GM12878 (cell line): ENCODE results near the gene CELF2.

ENCODE experiments used
- POLR2AphosphoS5 ChIP-seq: IDR thresholded peaks from 2 replicates; pipeline ENCODE4 v1.6.1; 2011; ENCODE audit warnings: mild to moderate bottlenecking, low read length, inconsistent platforms
- SMC3 ChIP-seq: IDR thresholded peaks from 2 replicates; pipeline ENCODE4 v1.6.1; 2011; ENCODE audit warnings: low read length, improper control_type of control experiment, borderline replicate concordance
- TF ChIP-seq, protein P1 (sequence below), 3 experiments: IDR thresholded peaks in 2 of 3; conservative IDR thresholded peaks in 1 of 3; 2 replicates each; pipeline ENCODE4 v1.5.1; 2011; ENCODE audit warnings: low read depth in 3 of 3, low read length in 3 of 3, mild to moderate bottlenecking in 3 of 3, control low read depth in 2 of 3, moderate library complexity in 2 of 3, inconsistent platforms in 1 of 3, mixed read lengths in 1 of 3; ENCODE audit not compliant: control insufficient read depth in 2 of 3, insufficient read depth in 1 of 3; ENCODE audit errors: extremely low read depth in 1 of 3

DNA sequence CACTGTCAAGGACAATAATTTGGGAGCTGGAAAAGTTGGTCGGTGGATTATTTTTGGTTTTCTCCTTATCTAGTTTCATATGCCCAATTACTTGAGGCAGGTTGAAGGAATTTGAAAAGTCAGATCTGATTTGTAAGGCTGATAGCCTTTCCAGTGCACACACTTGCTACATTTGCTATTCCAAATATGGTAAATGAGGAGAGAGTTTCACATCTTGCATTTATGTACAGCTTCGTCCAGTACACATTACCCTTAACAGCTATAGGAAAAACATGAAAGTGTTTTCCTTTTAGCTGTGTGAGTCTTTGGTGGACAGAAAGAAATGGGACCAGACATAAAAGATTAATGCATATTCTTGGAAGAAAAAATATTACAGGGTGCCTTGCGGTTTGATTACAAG lies 201.8 kb downstream of the CELF2 start:
- TF ChIP-seq, protein P1, sequence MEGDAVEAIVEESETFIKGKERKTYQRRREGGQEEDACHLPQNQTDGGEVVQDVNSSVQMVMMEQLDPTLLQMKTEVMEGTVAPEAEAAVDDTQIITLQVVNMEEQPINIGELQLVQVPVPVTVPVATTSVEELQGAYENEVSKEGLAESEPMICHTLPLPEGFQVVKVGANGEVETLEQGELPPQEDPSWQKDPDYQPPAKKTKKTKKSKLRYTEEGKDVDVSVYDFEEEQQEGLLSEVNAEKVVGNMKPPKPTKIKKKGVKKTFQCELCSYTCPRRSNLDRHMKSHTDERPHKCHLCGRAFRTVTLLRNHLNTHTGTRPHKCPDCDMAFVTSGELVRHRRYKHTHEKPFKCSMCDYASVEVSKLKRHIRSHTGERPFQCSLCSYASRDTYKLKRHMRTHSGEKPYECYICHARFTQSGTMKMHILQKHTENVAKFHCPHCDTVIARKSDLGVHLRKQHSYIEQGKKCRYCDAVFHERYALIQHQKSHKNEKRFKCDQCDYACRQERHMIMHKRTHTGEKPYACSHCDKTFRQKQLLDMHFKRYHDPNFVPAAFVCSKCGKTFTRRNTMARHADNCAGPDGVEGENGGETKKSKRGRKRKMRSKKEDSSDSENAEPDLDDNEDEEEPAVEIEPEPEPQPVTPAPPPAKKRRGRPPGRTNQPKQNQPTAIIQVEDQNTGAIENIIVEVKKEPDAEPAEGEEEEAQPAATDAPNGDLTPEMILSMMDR (IDR thresholded peaks at IDR 0.05 in 2 of 3, conservative IDR thresholded peaks at IDR 0.05 in 1 of 3; ENCODE audit: control insufficient read depth in 2 of 3, extremely low read depth in 1 of 3, insufficient read depth in 1 of 3, low read depth in 3 of 3, low read length in 3 of 3): no peak
- no peak for TF ChIP-seq SMC3
- TF ChIP-seq POLR2AphosphoS5: no peak
